Nasal cavity respiratory epithelium epithelial cell of viscerocranial mucosa (primary cell): ENCODE results near the gene DAPK3. TPM values are rescaled to one million over a fixed set of nuclear protein-coding genes. Genes with fewer than 3 reads are reported as not detected.

Source experiments
- total RNA-seq: library from RNA; depleted of rRNA; stranded (reverse); fragments of >200 nt; gene quantifications from 2 replicates; pipeline ENCODE4 v1.2.3, GENCODE V29; 2014

Gene DAPK3
- total RNA-seq = 129 and 136 TPM in 2 replicates

GRCh38 chr19:3970808-3971598, at the start of gene DAPK3:
Gene DAPK3, minus strand, starts transcription at chr19:3971099. Its CDS starts 1,364 bp downstream, at chr19:3969735.

GRCh38 chr19:4007021-4007835, 36.3 kb upstream of the DAPK3 start, which contains the start of gene PIAS4:
Gene PIAS4, plus strand, starts transcription at chr19:4007736. Its CDS starts 25 bp downstream, at chr19:4007761.

GRCh38 chr19:3984908-3985642, 14.2 kb upstream of the DAPK3 start, which contains the start of gene EEF2:
Gene EEF2, minus strand, starts transcription at chr19:3985463. Its CDS starts 83 bp downstream, at chr19:3985380.

GRCh38 chr19:3932931-3933810, 37.7 kb downstream of the DAPK3 start, which contains the start of gene NMRK2:
Gene NMRK2, plus strand, starts transcription at chr19:3933069. Its CDS starts 603 bp downstream, at chr19:3933672.

Other genes with a start within 250 kb of the DAPK3 start
- gene APBA3, start 209.4 kb downstream of the DAPK3 start, total RNA-seq = 22.9 and 23.8 TPM in 2 replicates
- gene MRPL54, start 208.4 kb downstream of the DAPK3 start, total RNA-seq = 15.3 and 68.4 TPM in 2 replicates
- gene RAX2, start 198.9 kb downstream of the DAPK3 start, total RNA-seq = not detected in 2 replicates
- under 0.01 and 0.57 TPM in 2 replicates for gene MATK, start 184.7 kb downstream of the DAPK3 start, total RNA-seq
- not detected in 2 replicates for gene ZFR2, start 102.1 kb downstream of the DAPK3 start, total RNA-seq
- not detected in 2 replicates for gene ATCAY, start 90.4 kb downstream of the DAPK3 start, total RNA-seq
- gene NMRK2, start 38.0 kb downstream of the DAPK3 start, total RNA-seq = not detected in 2 replicates
- 2,721 and 3,305 TPM in 2 replicates for gene EEF2, start 14.4 kb upstream of the DAPK3 start, total RNA-seq
- 14.7 and 20.6 TPM in 2 replicates for gene PIAS4, start 36.6 kb upstream of the DAPK3 start, total RNA-seq
- 22.2 and 67.0 TPM in 2 replicates for gene ZBTB7A, start 95.8 kb upstream of the DAPK3 start, total RNA-seq
- 141 and 146 TPM in 2 replicates for gene MAP2K2, start 153.0 kb upstream of the DAPK3 start, total RNA-seq
- not detected in 2 replicates for gene CREB3L3, start 182.5 kb upstream of the DAPK3 start, total RNA-seq
- 9.9 and 21.1 TPM in 2 replicates for gene SIRT6, start 211.5 kb upstream of the DAPK3 start, total RNA-seq
- gene ANKRD24, start 211.6 kb upstream of the DAPK3 start, total RNA-seq = 0.34 and 2.5 TPM in 2 replicates